ENCODE data around the gene POPDC3. TPM values are rescaled to one million over a fixed set of nuclear protein-coding genes. Genes with fewer than 3 reads are reported as not detected.

Gene POPDC3
- total RNA-seq, 1 experiment from 2014 or later = 0.70 TPM

GRCh38 chr6:105111871-105112270 lies 67.9 kb downstream of the POPDC3 start:
- POLR2A ChIA-PET = no interaction called here
- no TSS peak for BruUV-seq (replicated peaks)
- DNase-seq = no peak
- Mint-ChIP-seq H3K36me3 (ENCODE audit: insufficient read depth, unreplicated experiment) (peaks cover 4% of the 10 kb centered on the region), H3K9me3 (ENCODE audit: unreplicated experiment) (no peaks in the 10 kb centered on the region), H3K27ac (ENCODE audit: unreplicated experiment) (no peak overlapping the region), H3K4me3 (ENCODE audit: unreplicated experiment) (no peak overlapping the region), H3K27me3 (ENCODE audit: insufficient read depth, unreplicated experiment) (no peaks in the 10 kb centered on the region), H3K4me1 (ENCODE audit: low read depth, unreplicated experiment) (peaks cover 23% of the 10 kb centered on the region)
- CTCF ChIA-PET = no interaction called here
- Histone ChIP-seq H3K36me3 (ENCODE audit: control insufficient read depth, insufficient read depth, low read length) (no peaks in the 10 kb centered on the region), H3K4me1 (peaks cover 5% of the 10 kb centered on the region; the same call in 1 of the 2 replicates), H3K27me3 (replicated peaks; ENCODE audit: control insufficient read depth, insufficient read depth, low read length) (no peaks in the 10 kb centered on the region), H3K4me3 (ENCODE audit: low read depth, low read length) (no peak overlapping the region), H3K9me3 (no peaks in the 10 kb centered on the region)
- intact Hi-C loops (cut with micrococcal nuclease; ENCODE audit: unreplicated experiment) = no loop called here
- TF ChIP-seq CTCF (IDR thresholded peaks at IDR 0.05; ENCODE audit: insufficient read depth in 1 of 2, low read depth in 1 of 2, low read length in 1 of 2, severe bottlenecking in 1 of 2, unreplicated experiment in 1 of 2) = no peak

- Histone ChIP-seq H3K36me3 (ENCODE audit: control insufficient read depth, insufficient read depth, low read length) (no peaks in the 10 kb centered on the region), H3K4me3 (ENCODE audit: low read depth, low read length) (no peak overlapping the region), H3K4me1 (peaks cover 7% of the 10 kb centered on the region; the same call in 1 of the 2 replicates), H3K9me3 (no peaks in the 10 kb centered on the region), H3K27me3 (replicated peaks; ENCODE audit: control insufficient read depth, insufficient read depth, low read length) (no peaks in the 10 kb centered on the region)
- ChIA-PET CTCF (no interaction called here), POLR2A (interaction anchor here (0.5 kb wide), 1 partner anchor 178 kb away, joined by 3 read pairs; no protein-coding TSS in a partner anchor)
- intact Hi-C loops (cut with micrococcal nuclease; ENCODE audit: unreplicated experiment) = no loop called here
- no peak for TF ChIP-seq CTCF (IDR thresholded peaks at IDR 0.05; ENCODE audit: insufficient read depth in 1 of 2, low read depth in 1 of 2, low read length in 1 of 2, severe bottlenecking in 1 of 2, unreplicated experiment in 1 of 2)
- H3K36me3 Mint-ChIP-seq (ENCODE audit: insufficient read depth, unreplicated experiment) = peaks cover 4% of the 10 kb centered on the region
- peaks cover 21% of the 10 kb centered on the region for H3K4me1 Mint-ChIP-seq (ENCODE audit: low read depth, unreplicated experiment)
- H3K27ac Mint-ChIP-seq (ENCODE audit: unreplicated experiment) = no peak overlapping the region
- H3K27me3 Mint-ChIP-seq (ENCODE audit: insufficient read depth, unreplicated experiment) = no peaks in the 10 kb centered on the region
- no peak for DNase-seq
- BruUV-seq (replicated peaks) = no TSS peak
- H3K4me3 Mint-ChIP-seq (ENCODE audit: unreplicated experiment) = no peak overlapping the region
- H3K9me3 Mint-ChIP-seq (ENCODE audit: unreplicated experiment) = no peaks in the 10 kb centered on the region
These were observed 68.7 kb downstream of the POPDC3 start for GRCh38 chr6:105111105-105111504.

- CTCF ChIA-PET = no interaction called here
- peaks cover 4% of the 10 kb centered on the region for H3K36me3 Mint-ChIP-seq (ENCODE audit: insufficient read depth, unreplicated experiment)
- no peak overlapping the region for H3K27ac Mint-ChIP-seq (ENCODE audit: unreplicated experiment)
- TF ChIP-seq CTCF (IDR thresholded peaks at IDR 0.05; ENCODE audit: insufficient read depth in 1 of 2, low read depth in 1 of 2, low read length in 1 of 2, severe bottlenecking in 1 of 2, unreplicated experiment in 1 of 2) = no peak
- no peaks in the 10 kb centered on the region for H3K27me3 Mint-ChIP-seq (ENCODE audit: insufficient read depth, unreplicated experiment)
- H3K4me1 ChIP-seq = 0 out of 2 replicates have a peak, but pooled peaks cover 7% of the 10 kb centered on the region
- H3K4me3 Mint-ChIP-seq (ENCODE audit: unreplicated experiment) = no peak overlapping the region
- POLR2A ChIA-PET = interaction anchor here (0.5 kb wide), 1 partner anchor 179 kb away, joined by 3 read pairs; no protein-coding TSS in a partner anchor
- H3K4me3 ChIP-seq (ENCODE audit: low read depth, low read length) = no peak overlapping the region
- no peaks in the 10 kb centered on the region for H3K27me3 ChIP-seq (replicated peaks; ENCODE audit: control insufficient read depth, insufficient read depth, low read length)
- BruUV-seq (replicated peaks) = no TSS peak
- intact Hi-C loops (cut with micrococcal nuclease; ENCODE audit: unreplicated experiment) = no loop called here
- no peak for DNase-seq
- no peaks in the 10 kb centered on the region for H3K36me3 ChIP-seq (ENCODE audit: control insufficient read depth, insufficient read depth, low read length)
- no peaks in the 10 kb centered on the region for H3K9me3 ChIP-seq
- no peaks in the 10 kb centered on the region for H3K9me3 Mint-ChIP-seq (ENCODE audit: unreplicated experiment)
- peaks cover 20% of the 10 kb centered on the region for H3K4me1 Mint-ChIP-seq (ENCODE audit: low read depth, unreplicated experiment)
These were observed 69.6 kb downstream of the POPDC3 start for GRCh38 chr6:105109955-105110895.

Measured in Caco-2 (cell line).